Islet of Langerhans (tissue), 1 donor: ENCODE data around the gene ZBTB21.

Experiments
- FAIRE-seq: peaks from one replicate; lab custom pipeline; 2011; peaks lifted over from hg19 to GRCh38; lab: Jason Lieb, UNC

ZBTB21 gene

GRCh38 chr21:42039911-42040351, 29.8 kb upstream of the ZBTB21 start:
- no peak for FAIRE-seq

DNA sequence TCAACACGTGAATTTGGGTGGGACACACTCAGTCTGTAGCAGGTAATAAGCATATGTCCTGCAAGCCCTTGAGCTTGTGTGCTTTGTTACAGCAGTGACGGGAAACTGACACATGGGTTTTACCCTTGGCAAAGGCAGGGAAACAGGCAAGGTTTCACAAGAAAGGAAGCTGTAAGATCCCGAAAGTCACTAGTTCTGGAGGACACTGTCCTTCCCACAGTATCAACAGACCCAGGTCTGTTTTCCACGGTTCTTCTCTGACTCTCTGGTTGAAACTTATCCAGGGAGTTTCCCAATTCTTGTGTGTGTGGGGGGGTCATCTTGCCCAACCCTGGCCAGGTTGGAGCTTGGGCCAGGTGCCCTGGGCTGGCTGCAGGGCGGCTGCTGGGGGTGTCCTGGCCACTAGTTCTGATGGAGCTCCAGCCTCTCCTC, 29.3 kb upstream of the ZBTB21 start:
- no peak for FAIRE-seq

DNA sequence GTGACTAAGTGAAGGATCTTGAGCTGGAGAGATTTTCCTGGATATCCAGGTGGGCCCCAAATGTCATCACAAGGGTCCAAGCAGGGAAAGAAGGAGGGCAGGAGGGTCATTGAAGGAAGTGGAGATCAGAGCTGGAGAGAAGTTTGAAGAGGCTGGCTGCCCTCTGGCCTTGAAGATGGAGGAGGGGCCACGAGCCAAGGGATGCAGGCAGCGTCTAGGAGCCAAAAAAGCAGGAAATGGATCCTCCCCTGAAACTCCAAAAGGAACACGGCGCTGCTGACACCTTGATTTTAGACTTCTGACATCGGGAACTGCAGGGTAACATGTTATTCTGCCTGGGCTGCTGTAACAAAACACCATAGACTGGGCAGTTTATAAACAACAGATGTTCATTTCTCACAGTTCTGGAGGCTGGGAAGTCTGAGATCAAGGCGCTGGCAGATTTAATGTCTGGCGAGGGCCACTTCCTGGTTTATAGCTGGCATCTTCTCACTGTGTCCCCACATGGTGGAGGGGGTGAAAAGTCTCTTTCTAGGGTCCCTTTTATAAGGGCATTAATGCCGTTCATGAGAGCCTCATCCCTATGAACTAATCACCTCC, 28.8 kb upstream of the ZBTB21 start:
- no peak for FAIRE-seq

DNA sequence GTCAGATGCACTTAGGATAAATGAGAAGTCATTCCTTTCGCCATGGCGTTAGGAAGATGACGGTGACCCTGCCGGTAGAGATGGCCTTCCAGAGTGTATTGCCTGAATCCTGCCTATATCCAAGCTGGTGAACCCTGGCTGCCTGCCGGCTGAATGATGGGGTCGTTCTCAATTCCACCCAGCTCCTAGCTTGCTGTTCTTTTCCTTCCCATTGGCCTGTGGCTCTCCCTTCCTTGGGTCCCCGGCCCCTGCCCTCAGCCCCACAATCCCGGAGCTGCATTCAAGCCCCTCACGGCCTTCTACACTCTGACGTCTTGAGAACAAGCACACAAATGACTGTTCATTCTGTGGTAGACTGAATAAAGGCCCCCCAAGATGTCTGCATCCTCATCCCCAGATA, 28.2 kb upstream of the ZBTB21 start:
- FAIRE-seq = no peak

DNA sequence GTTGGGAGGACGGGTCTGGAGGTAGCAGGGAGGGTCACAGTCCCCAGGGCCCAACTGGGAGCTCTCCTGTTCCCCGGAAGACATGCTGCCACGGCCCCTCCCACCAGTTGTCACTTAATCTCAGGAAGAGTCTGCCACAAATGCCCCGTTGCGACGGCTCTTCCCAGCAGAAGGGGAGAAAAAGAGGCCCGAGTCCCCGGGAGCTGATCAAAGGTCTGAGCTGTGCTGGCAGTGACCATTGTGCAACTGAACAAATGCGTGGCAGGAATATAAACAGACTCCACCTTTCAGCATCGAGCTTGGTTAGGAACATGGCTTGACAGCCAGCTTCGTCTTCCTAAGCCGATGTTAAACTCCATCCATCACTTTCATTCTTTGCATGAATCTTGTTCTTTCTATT, 27.8 kb upstream of the ZBTB21 start:
- no peak for FAIRE-seq

DNA sequence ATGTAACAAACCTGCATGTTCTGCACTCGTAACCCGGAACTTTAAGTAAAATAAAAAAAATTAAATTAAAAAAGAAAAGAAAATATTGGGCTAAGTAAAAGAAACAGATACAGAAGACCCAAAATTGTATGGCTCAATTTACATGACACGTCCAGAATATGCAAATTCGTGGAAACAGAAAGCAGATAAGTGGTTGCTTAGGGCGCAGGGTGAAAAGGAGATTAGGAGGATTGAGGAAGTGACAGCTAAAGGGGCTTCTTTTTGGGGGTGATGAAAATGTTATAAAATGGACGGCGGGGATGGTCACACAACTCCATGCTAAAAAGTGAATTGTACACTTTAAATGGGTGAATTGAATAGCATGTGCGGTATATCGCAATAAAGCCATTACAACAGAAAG, 27.4 kb upstream of the ZBTB21 start:
- FAIRE-seq = no peak

- no peak for FAIRE-seq
Observed at GRCh38 chr21:42036313-42036712, 26.2 kb upstream of the ZBTB21 start.

DNA sequence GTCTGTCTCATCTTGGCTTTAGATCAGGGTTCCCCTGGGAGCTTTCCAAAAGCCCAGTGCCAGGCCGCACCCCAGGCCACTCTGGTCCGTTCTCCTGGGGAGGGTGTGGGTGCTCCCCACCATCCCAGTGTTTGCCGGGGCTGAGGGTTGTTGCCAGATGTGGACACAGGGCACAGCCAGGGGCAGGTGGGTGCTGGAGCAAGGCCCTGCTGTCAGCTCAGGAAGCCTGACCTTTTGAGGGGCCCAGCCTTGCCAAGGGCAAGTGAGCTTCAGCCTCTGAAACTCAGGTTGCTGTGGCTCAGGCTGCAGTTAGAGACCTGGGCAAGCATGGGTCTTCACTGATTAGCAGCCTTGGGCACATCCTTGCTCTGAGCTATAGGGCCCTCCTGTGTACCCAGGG, 22.8 kb upstream of the ZBTB21 start:
- FAIRE-seq = no peak

GRCh38 chr21:42032266-42032665, 22.1 kb upstream of the ZBTB21 start:
- no peak for FAIRE-seq

DNA sequence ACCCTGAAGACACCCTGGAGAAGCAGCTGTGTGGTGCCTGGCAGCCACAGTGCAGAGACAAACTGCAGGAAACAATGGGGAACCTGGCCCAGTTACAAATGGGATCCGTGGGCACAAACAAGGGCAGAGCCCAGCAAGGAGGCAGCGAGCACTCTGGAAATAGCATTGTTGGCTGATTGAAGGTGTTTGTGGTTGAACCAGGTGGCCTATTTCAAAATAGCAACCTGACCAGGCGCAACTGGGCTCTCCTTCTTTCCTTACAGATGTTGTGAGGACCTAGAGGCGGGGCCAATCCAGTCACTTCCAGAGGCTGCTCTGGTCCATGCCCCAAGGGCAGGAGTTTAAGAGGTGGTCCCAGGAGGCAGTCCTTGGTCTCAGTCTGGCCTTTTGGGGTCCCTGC, 21.7 kb upstream of the ZBTB21 start:
- no peak for FAIRE-seq

GRCh38 chr21:42031241-42031640, 21.1 kb upstream of the ZBTB21 start:
- FAIRE-seq = no peak

DNA sequence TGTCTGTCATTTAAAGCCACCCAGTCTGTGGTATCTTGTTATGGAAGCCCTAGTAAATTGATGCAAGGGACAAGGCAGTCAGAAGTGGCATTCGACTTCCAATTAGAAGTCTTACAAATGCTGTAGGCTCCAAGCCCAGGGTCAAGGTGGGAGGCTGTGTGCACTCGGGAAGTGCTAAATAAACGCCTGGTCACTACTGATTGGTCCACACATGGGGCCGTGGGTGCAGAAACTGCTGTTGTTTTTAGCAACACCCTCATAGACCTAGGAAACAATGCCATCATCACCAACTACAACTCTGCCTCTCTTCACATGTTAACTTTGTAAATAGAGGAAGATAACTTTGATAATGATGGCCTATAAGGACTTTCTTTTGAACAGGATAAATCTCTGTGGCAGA, 20.2 kb upstream of the ZBTB21 start:
- no peak for FAIRE-seq

DNA sequence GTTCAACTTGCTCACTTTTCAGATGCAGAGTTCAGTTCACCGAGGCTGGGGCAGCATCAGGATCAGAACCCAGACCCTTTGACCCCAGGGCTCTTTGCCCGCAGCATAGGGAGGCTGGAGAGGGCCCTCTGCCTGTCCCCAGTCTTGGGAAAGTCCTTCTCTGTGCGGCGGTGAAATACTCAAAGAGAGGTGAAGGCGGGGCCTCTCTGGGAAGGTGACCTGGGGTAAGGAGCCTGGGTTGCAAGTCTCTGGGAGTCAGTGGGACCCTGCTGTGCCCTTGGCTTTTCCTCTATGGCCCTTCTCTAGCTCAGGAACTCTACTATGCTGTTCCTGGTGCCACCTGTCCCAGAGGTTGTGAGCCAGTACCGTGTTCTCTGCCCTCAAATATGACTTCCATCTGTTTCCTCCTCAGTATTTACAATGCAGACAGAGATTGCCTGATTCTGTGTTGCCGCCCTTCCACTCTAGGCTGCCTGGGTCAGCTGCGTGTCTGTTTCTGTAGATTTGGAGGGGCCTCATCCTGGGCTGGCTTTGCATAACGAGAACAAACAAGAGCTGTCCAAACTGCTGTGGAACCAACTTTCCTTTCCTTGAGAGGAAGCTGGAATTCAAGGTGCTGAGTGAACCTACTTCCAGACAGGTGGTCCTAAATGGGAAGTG, 18.7 kb upstream of the ZBTB21 start:
- FAIRE-seq = no peak

DNA sequence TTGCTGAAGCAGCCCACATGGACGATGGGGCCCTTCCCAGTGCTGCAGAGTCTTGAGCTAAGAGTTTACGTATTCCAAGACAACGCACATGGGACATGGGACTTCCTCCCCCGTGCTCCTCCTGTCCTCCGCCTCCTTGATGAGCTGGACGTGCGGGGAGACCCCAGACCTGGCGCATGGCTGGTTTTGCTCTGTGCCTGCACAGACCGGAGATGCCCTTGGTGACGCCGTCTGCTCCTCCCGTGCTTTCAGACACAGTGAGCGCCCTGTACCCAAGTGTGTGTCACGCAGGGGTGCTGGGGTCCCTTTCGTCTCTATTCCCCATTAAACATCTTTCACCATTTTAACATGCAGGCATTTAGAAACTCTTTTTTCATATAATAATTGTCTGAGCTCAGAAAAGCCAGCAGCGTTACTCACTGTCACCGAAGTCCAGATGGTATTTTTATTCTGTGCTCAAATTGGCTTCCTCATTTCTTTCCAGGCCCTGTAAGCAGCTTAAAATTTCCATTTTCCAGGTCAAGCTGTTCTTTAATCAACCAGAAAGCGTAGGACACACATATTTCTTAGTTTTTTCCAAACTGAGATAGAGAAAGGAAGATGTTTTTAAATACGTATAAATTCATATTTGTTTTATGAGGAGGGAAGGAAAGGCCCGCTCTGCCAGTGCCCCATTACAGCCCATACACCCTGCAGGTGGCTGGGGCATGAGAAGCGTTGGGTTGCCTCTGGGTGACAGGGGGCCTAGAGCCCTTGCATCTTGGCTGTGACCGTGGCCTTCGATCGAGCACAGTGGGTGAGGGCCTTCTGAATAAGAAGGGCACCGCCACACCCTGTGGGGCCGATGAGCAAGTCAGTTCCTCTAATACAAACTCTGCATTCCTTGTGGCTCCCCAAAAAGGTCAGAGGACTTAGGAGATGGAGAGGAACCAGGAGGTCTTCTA, 17.9 kb upstream of the ZBTB21 start:
- FAIRE-seq = no peak

GRCh38 chr21:42027085-42027821, 17.1 kb upstream of the ZBTB21 start:
- no peak for FAIRE-seq

DNA sequence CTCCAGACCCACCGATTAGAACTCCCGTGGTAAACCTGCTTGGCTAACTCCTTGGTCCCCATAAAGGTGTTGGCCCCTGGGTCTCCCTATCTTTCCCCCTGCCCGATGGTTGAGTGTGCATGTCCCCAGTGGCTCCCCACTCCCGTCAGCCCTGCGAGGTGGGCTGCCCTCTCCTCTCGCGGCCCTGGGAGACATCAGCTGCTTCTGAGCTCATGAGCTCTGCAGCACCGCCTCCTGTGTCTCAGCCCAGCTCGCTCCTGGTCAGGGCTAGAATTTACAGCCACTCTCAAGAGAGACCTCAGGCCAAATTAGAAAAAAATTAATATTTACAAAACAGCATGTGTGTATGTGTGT, 15.9 kb upstream of the ZBTB21 start:
- no peak for FAIRE-seq

DNA sequence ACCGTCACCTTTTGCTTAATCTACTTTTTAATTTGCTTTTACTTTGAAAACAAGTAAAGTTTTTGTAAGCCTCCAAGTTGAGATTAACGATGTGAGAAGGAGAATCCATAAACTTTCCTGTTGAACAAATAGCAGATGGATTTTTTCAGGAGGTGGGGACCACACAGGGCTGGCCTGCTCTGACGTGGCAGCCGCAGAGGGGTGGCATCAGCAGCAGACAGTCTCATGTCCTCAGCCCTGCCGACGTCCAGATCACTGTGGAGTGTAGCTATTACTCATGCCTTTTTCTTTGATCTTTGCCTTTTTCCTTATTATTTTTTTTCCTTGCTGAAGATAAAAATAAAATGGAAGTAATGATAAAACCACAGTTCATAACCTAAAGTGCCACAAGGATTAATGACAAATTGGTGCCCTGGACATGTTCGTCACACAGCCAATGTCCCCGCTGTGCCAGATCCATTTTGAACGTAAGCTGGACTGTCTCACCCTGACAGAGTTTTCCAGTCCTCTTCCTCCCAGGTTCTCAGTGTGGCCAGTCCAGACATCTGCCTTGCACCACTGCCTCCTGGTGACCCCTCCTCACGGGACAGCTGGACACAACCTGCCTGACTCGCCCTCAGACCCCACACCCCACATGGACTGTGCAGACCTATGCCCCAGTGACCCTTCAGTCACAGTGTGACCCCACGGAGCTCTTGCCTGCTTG, 15.4 kb upstream of the ZBTB21 start:
- no peak for FAIRE-seq

DNA sequence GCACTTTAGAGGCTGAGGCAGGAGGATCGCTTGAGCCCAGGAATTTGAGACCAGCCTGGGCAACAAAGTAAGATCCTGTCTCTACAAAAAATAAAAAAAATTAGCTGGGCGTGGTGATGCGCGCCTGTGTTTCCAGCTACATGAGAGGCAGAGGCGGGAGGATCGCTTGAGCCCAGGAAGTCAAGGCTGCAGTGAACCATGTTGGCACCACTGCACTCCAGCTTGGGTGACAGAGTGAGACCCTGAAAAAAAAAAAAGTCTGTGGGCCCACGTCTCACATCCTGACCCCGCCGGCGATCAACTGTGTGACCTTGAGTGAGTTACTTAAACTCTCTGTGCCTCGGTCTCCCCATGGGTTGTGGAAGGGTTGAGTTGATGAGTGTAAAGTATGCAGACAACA, 12.7 kb upstream of the ZBTB21 start:
- FAIRE-seq = no peak

GRCh38 chr21:42022091-42022430, 11.9 kb upstream of the ZBTB21 start:
- FAIRE-seq = no peak

DNA sequence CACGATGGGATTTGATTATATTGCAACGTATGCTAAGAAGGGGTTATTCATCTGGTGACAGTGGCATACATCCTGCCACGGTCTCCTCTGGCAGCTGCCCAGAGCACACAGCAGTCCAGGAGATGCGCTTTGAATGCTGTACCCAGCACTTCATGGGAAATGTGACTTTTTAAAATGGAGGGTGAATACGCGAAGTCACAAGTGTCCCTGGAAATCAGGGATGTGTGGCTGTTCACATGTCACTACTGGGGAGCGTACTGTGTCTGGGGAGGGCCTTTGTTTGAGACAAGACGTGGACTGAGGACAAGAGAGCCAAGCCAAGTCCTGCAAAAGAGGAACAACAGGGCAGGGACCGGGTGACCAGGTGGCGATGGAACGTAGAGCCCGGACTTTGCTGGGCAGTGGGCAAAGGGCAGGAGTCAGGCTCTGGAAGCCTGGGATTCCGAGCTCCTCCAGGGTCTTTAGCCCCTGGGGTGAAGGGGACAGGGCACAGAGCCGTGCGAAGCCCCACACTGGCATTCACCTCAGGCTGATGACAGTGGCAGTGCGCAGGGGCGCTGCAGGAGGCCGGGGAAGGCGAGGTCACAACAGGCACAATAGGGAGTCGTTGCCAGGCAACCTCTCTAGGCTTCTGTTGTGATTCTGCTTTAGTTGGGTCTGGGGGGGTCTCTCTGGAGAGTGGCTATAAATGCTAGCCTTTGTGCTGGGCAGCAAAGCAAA, 11.4 kb upstream of the ZBTB21 start:
- FAIRE-seq = no peak

GRCh38 chr21:42019706-42020105, 9.5 kb upstream of the ZBTB21 start:
- no peak for FAIRE-seq
